ENCODE data around the gene MFF. TPM values are rescaled to one million over a fixed set of nuclear protein-coding genes. Genes with fewer than 3 reads are reported as not detected.

MFF gene, protein sequence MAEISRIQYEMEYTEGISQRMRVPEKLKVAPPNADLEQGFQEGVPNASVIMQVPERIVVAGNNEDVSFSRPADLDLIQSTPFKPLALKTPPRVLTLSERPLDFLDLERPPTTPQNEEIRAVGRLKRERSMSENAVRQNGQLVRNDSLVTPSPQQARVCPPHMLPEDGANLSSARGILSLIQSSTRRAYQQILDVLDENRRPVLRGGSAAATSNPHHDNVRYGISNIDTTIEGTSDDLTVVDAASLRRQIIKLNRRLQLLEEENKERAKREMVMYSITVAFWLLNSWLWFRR
- total RNA-seq (2013; cell fraction: nucleolus; rRNA removed), result 169 and 173 TPM in 2 replicates
- total RNA-seq (2014; rRNA removed) (120 and 128 TPM in 2 replicates), total RNA-seq (2014; rRNA removed; fragmentation: Illumina TruSeq; extraction: Trizol) (107 and 110 TPM in 2 replicates), total RNA-seq (2021) (68.5 and 72.1 TPM in 2 replicates), polyA plus RNA-seq (2011; rRNA removed) (108 and 143 TPM in 2 replicates), polyA plus RNA-seq (2014; fragmentation: Illumina TruSeq; extraction: Trizol) (95.0 and 109 TPM in 2 replicates), polyA plus RNA-seq (2014; fragmentation: Nextera tagmentation; extraction: Ambion mirVana) (10 to 100 TPM; 19.6 to 35.0 TPM), polyA plus RNA-seq (2014; rRNA removed) (102 and 103 TPM in 2 replicates), polyA plus RNA-seq (2016; fragmentation: Nextera tagmentation; extraction: Ambion mirVana) (100 to 1,000 TPM; 128 to 131 TPM), polyA minus RNA-seq (2011; rRNA and poly(A)+ RNA removed) (50.6 and 56.8 TPM in 2 replicates), Bru-seq, nascent RNA (percentile 90 among the genes with signal in this experiment), BruChase-seq, experiment 1, labeled RNA remaining after a 6-hour chase (percentile 80 among the genes with signal in this experiment), BruChase-seq, experiment 2, labeled RNA remaining after a 2-hour chase (percentile 86 among the genes with signal in this experiment)
- polyA plus RNA-seq (2011; ENCODE audit: low read depth), result 60.0 TPM
- polyA plus RNA-seq (2011; cell fraction: cytosol; rRNA removed), result 59.9 and 75.4 TPM in 2 replicates
- 70.6 and 83.0 TPM in 2 replicates for polyA plus RNA-seq (2011; cell fraction: nucleus; rRNA removed)
- 80.9 and 88.1 TPM in 2 replicates for polyA plus RNA-seq (2012)
- 36.9 and 42.0 TPM in 2 replicates for polyA minus RNA-seq (2011; cell fraction: cytosol; rRNA and poly(A)+ RNA removed)
- 67.0 and 89.6 TPM in 2 replicates for polyA minus RNA-seq (2011; cell fraction: nucleus; rRNA and poly(A)+ RNA removed)
- long read RNA-seq, experiment 1, transcript MFF-205 (7 exons, 1,085 nt), result major isoform, 32 of 79 reads
- long read RNA-seq, experiment 1, transcript MFF-219 (5 exons, 820 nt), result minor isoform, 9 of 79 reads
- long read RNA-seq, experiment 1, transcript MFF-207 (6 exons, 1,548 nt), result minor isoform, 12 of 79 reads
- long read RNA-seq, experiment 1, transcript MFF-201 (9 exons, 2,004 nt), result minor isoform, 5 of 79 reads
- long read RNA-seq, experiment 1, partial matches to known transcripts, result 2 of 79 reads
- long read RNA-seq, experiment 1, other reads (novel, unspliced or antisense), result 10 of 79 reads
- long read RNA-seq, experiment 2, transcript MFF-207 (6 exons, 1,548 nt), result minor isoform, 39 of 408 reads
- long read RNA-seq, experiment 2, transcript MFF-205 (7 exons, 1,085 nt), result major isoform, 174 of 408 reads
- long read RNA-seq, experiment 2, transcript MFF-219 (5 exons, 820 nt), result minor isoform, 26 of 408 reads
- long read RNA-seq, experiment 2, transcript MFF-201 (9 exons, 2,004 nt), result minor isoform, 24 of 408 reads
- long read RNA-seq, experiment 2, partial matches to known transcripts, result 20 of 408 reads
- long read RNA-seq, experiment 2, other reads (novel, unspliced or antisense), result 86 of 408 reads

DNA sequence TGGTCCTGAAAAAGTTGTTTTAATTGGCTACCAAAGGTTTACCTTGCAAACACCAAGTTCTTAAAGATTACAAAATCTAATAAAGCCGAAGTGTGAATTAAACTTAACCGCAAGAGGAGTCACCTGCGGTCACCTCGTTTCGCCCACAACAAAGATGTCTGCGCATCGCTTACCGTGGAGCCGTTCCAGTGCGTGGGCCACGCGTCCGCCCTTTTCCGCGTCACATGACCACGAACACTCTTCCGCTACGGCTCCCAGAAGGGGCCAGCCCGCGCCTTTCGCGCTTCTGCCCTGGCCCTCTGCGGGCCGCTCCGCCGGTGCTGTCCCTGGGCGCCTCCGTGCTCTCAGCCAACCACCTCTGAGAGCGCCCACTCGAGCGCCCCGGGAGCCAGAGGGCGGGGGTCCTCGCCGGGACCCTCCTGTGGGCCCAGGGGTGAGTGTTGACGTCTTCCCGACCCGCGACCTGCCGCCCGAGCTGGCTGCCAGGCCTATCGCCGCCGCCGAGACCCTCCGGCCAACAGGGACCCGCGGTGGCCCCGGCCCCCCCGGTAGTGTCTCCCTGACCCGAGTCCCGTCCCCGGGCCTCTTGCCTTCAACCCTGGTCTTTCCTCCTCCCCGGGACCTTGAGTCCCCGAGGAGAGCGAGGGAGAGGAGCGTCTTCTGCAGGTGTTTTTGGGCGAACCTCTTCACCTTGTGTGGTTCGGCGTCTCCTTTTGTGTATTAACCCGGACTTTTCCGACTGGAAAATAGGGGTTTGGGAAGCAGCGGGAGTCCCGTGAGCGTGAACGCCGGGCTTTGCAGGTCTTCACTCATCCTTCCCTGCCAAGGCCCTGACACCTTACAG, at the start of gene MFF:
TSS of gene MFF (plus strand) at position 257 of the 844 bp plus-strand sequence. CDS start 5,415 bp downstream, outside the sequence.
- H3K4me2 ChIP-seq (ENCODE audit: control insufficient read depth, insufficient read depth), result peak within 1 kb of the TSS; percentile 79
- H3K4me3 ChIP-seq, result peak within 1 kb of the TSS; percentile 90
- peak within 1 kb of the TSS; percentile 89 for H2AFZ ChIP-seq (ENCODE audit: control insufficient read depth, low read depth, low read length)
- WGBS (ENCODE audit: insufficient coverage, insufficient replicate concordance, low lambda C conversion rate, missing lambda C conversion rate), result under 1% methylated on average over 67 of the region's 67 CpGs
- POLR2A ChIA-PET, result interaction anchor here (0.7 to 1.5 kb wide), 4 partner anchors 12 to 148 kb away, joined by 3 read pairs; no protein-coding TSS in a partner anchor
- no peaks in the 10 kb centered on the region; the same call in 2 of the 3 replicates for H3K9me3 ChIP-seq (replicated peaks; ENCODE audit: control insufficient read depth, insufficient read depth, low read length)
- peak; percentile 97 for ATAC-seq
- SMC1A ChIA-PET (ENCODE audit: uncharacterized antibody, unreplicated experiment), result interaction anchor here (0.8 to 1.5 kb wide), 6 partner anchors 11 to 485 kb away, joined by 3 to 4 read pairs (median 3); no protein-coding TSS in a partner anchor
- intact Hi-C loops (cut with micrococcal nuclease; ENCODE audit: unreplicated experiment) (loop anchor here (5.0 to 10.0 kb wide), 2 partner anchors 137 to 520 kb away; no protein-coding TSS in a partner anchor), in situ Hi-C loops (cut with MboI) (no loop called here)
- DNase-seq (ENCODE audit: low read depth, low spot score), result peak; percentile 79
- H3K27me3 ChIP-seq (replicated peaks in 1 of 2; ENCODE audit: control insufficient read depth in 2 of 2, insufficient read depth in 2 of 2, low read length in 1 of 2), result no peaks in the 10 kb centered on the region
- no peaks in the 10 kb centered on the region for H3K4me1 ChIP-seq (ENCODE audit: control insufficient read depth, insufficient read depth, low read length)
- CTCF ChIA-PET, result interaction anchor here (0.7 to 1.6 kb wide), 8 partner anchors 26 to 1961 kb away, joined by 3 to 5 read pairs (median 3); no protein-coding TSS in a partner anchor
- H3K27ac ChIP-seq (ENCODE audit: control insufficient read depth, insufficient read depth), result peak within 1 kb of the TSS; percentile 79
- RAD21 ChIA-PET (ENCODE audit: unreplicated experiment), result interaction anchor here (1.0 kb wide), 1 partner anchor 26 kb away, joined by 4 read pairs; no protein-coding TSS in a partner anchor
- no TSS peak for BruUV-seq (replicated peaks)
- H3K9ac ChIP-seq (ENCODE audit: control insufficient read depth, insufficient read depth, low read length), result peak within 1 kb of the TSS; percentile 95
- no peaks in the 10 kb centered on the region for H3K36me3 ChIP-seq (ENCODE audit: control insufficient read depth in 2 of 2, insufficient read depth in 2 of 2, low read length in 1 of 2)
- H3K79me2 ChIP-seq (ENCODE audit: control insufficient read depth, insufficient read depth, low read length), result peaks cover 45% of the 10 kb centered on the region
- no peaks in the 10 kb centered on the region for H4K20me1 ChIP-seq (ENCODE audit: control insufficient read depth, insufficient read depth)
- peak; percentile 69 for FAIRE-seq
- TF ChIP-seq, protein P1, sequence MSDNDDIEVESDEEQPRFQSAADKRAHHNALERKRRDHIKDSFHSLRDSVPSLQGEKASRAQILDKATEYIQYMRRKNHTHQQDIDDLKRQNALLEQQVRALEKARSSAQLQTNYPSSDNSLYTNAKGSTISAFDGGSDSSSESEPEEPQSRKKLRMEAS (IDR thresholded peaks at IDR 0.05; ENCODE audit: low read depth, low read length), result peak; percentile 87; the same call in 1 of the 2 replicates
- TF ChIP-seq EGR1 (IDR thresholded peaks at IDR 0.05; ENCODE audit: borderline replicate concordance in 1 of 2, low read depth in 2 of 2, low read length in 2 of 2), result peak in 1 of 2 experiments; percentile 92; a peak in 2 of 3 replicates
- peak; percentile 61; the same call in 1 of the 2 replicates for TF ChIP-seq BACH1 (IDR thresholded peaks at IDR 0.05; ENCODE audit: borderline replicate concordance)
- TF ChIP-seq, protein P2, sequence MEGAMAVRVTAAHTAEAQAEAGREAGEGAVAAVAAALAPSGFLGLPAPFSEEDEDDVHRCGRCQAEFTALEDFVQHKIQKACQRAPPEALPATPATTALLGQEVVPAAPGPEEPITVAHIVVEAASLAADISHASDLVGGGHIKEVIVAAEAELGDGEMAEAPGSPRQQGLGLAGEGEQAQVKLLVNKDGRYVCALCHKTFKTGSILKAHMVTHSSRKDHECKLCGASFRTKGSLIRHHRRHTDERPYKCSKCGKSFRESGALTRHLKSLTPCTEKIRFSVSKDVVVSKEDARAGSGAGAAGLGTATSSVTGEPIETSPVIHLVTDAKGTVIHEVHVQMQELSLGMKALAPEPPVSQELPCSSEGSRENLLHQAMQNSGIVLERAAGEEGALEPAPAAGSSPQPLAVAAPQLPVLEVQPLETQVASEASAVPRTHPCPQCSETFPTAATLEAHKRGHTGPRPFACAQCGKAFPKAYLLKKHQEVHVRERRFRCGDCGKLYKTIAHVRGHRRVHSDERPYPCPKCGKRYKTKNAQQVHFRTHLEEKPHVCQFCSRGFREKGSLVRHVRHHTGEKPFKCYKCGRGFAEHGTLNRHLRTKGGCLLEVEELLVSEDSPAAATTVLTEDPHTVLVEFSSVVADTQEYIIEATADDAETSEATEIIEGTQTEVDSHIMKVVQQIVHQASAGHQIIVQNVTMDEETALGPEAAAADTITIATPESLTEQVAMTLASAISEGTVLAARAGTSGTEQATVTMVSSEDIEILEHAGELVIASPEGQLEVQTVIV (IDR thresholded peaks at IDR 0.05; ENCODE audit: borderline replicate concordance, partially characterized antibody), result peak; percentile 68
- peak; percentile 86 for TF ChIP-seq HCFC1 (IDR thresholded peaks at IDR 0.05; ENCODE audit: low read length)
- TF ChIP-seq MTA2 (IDR thresholded peaks at IDR 0.05; ENCODE audit: low read depth), result peak; percentile 83
- TF ChIP-seq SUPT20H (IDR thresholded peaks at IDR 0.05; ENCODE audit: borderline replicate concordance, control insufficient read depth, low read depth, low read length), result no peak
